Measurements from ENCODE around the gene VGF. TPM values are rescaled to one million over a fixed set of nuclear protein-coding genes. Genes with fewer than 3 reads are reported as not detected.
"Not testable (repeated sequence)": the region's sequence is repeated elsewhere in the genome, so short reads cannot be mapped to it uniquely, and the experiment has no call there.

The VGF gene
- total and polyA plus RNA-seq, 2 donors: 0.05 to 0.52 TPM

- Histone ChIP-seq H3K9me3 (ENCODE audit: control insufficient read depth in 2 of 2, insufficient read depth in 1 of 2, low read length in 1 of 2) (no peaks in the 10 kb centered on the region), H3K27ac (ENCODE audit: low read depth in 1 of 2, low read length in 1 of 2) (no peak overlapping the region), H3K4me3 (ENCODE audit: low read length in 2 of 2) (no peak overlapping the region), H3K36me3 (ENCODE audit: control insufficient read depth in 2 of 2, insufficient read depth in 2 of 2, low read length in 1 of 2) (no peaks in the 10 kb centered on the region), H3K4me1 (ENCODE audit: control insufficient read depth in 2 of 2, insufficient read depth in 2 of 2, low read length in 2 of 2) (peaks cover 6 to 21% of the 10 kb centered on the region in 2 donors), H3K27me3 (ENCODE audit: control insufficient read depth in 2 of 2, insufficient read depth in 1 of 2, low read length in 1 of 2) (peaks cover 2 to 33% of the 10 kb centered on the region in 2 donors)
- WGBS: 81% methylated on average over 9 of the region's 9 CpGs
- DNase-seq (ENCODE audit: low read depth in 6 of 9, low spot score in 9 of 9): no peak
These were observed 27.6 kb downstream of the VGF start for GRCh38 chr7:101137651-101138212.

- Histone ChIP-seq H3K4me3 (ENCODE audit: low read length in 2 of 2) (no peak overlapping the region), H3K9me3 (ENCODE audit: control insufficient read depth in 2 of 2, insufficient read depth in 1 of 2, low read length in 1 of 2) (no peaks in the 10 kb centered on the region), H3K4me1 (ENCODE audit: control insufficient read depth in 2 of 2, insufficient read depth in 2 of 2, low read length in 2 of 2) (peaks cover 6 to 9% of the 10 kb centered on the region in 2 donors), H3K27ac (ENCODE audit: low read depth in 1 of 2, low read length in 1 of 2) (no peak overlapping the region), H3K36me3 (ENCODE audit: control insufficient read depth in 2 of 2, insufficient read depth in 2 of 2, low read length in 1 of 2) (no peaks in the 10 kb centered on the region), H3K27me3 (ENCODE audit: control insufficient read depth in 2 of 2, insufficient read depth in 1 of 2, low read length in 1 of 2) (peaks cover 2 to 35% of the 10 kb centered on the region in 2 donors)
- no peak for DNase-seq (ENCODE audit: low read depth in 6 of 9, low spot score in 9 of 9)
- 79% methylated on average over 6 of the region's 6 CpGs for WGBS
These were observed 30.9 kb downstream of the VGF start for GRCh38 chr7:101134399-101134980.

DNA sequence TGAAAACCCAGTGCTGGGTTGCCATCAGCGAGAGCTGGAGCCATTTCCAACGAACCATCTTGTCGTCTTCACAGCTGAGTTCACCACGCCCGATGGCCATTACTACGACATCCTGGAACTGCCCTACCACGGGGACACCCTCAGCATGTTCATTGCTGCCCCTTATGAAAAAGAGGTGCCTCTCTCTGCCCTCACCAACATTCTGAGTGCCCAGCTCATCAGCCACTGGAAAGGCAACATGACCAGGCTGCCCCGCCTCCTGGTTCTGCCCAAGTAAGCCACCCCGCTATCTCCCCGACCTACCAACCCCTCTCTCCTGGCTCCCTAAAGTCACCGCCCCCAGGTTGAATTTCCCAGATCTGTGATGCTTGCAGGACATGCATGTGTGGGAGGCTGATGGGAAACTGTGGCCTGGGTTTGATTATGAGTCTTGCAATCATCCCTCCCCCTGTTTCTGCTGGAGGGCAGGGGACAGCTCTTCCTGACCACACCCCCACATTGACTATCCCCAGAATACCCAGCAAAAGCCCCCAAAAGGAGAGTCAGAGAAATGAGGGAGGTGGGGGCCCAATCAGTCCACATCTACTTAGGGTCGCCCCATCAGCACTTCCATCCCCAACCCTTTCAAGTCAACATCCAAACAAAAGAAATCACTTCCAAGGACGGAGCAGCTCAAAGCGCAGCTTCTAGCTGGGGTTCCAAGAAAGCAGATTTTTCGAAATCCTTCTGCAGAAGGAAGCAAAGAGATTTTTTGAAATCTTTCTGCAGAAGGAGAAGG is 31.6 kb downstream of the VGF start:
- no peak overlapping the region for H3K27ac ChIP-seq (ENCODE audit: low read depth in 1 of 2, low read length in 1 of 2)
- 89% methylated on average over 15 of the region's 15 CpGs for WGBS
- no peaks in the 10 kb centered on the region for H3K36me3 ChIP-seq (ENCODE audit: control insufficient read depth in 2 of 2, insufficient read depth in 2 of 2, low read length in 1 of 2)
- no peaks in the 10 kb centered on the region for H3K9me3 ChIP-seq (ENCODE audit: control insufficient read depth in 2 of 2, insufficient read depth in 1 of 2, low read length in 1 of 2)
- H3K4me3 ChIP-seq (ENCODE audit: low read length in 2 of 2): no peak overlapping the region
- peaks cover 2 to 35% of the 10 kb centered on the region in 2 donors for H3K27me3 ChIP-seq (ENCODE audit: control insufficient read depth in 2 of 2, insufficient read depth in 1 of 2, low read length in 1 of 2)
- DNase-seq (ENCODE audit: low read depth in 6 of 9, low spot score in 9 of 9): no peak
- peaks cover 6 to 9% of the 10 kb centered on the region in 2 donors for H3K4me1 ChIP-seq (ENCODE audit: control insufficient read depth in 2 of 2, insufficient read depth in 2 of 2, low read length in 2 of 2)

GRCh38 chr7:101132626-101133600 is 32.5 kb downstream of the VGF start:
- H3K27me3 ChIP-seq (ENCODE audit: control insufficient read depth in 2 of 2, insufficient read depth in 1 of 2, low read length in 1 of 2): peaks cover 2 to 33% of the 10 kb centered on the region in 2 donors
- not testable (repeated sequence) for H3K36me3 ChIP-seq (ENCODE audit: control insufficient read depth in 2 of 2, insufficient read depth in 2 of 2, low read length in 1 of 2); H3K4me1 ChIP-seq (ENCODE audit: control insufficient read depth in 2 of 2, insufficient read depth in 2 of 2, low read length in 2 of 2); DNase-seq (ENCODE audit: low read depth in 6 of 9, low spot score in 9 of 9); H3K4me3 ChIP-seq (ENCODE audit: low read length in 2 of 2); H3K9me3 ChIP-seq (ENCODE audit: control insufficient read depth in 2 of 2, insufficient read depth in 1 of 2, low read length in 1 of 2); H3K27ac ChIP-seq (ENCODE audit: low read depth in 1 of 2, low read length in 1 of 2)
- 89% methylated on average over 18 of the region's 18 CpGs for WGBS

DNA sequence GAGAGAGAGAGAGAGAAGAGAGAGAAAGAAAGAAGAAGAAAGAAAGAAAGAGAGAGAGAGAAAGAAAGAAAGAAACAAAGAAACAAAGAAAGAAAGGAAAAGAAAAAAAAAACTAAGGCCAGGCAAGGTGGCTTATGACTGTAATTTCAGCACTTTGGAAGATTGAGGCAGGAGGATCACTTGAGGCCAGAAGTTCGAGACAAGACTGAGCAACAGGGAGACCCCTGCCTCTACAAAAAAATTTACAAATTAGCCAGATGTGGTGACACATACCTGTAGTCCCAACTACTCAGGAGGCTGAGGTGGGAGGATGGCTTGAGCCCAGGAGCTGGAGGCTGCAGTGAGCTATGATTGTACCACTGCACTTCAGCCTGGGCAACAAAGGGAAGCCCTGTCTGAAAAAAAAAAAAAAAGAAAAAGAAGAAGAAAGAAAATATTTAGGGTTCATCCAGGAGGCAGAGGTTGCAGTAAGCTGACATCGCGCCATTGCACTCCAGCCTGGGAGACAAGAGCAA is 35.7 kb downstream of the VGF start:
- no peaks in the 10 kb centered on the region for H3K9me3 ChIP-seq (ENCODE audit: control insufficient read depth in 2 of 2, insufficient read depth in 1 of 2, low read length in 1 of 2)
- H3K4me3 ChIP-seq (ENCODE audit: low read length in 2 of 2): no peak overlapping the region
- H3K4me1 ChIP-seq (ENCODE audit: control insufficient read depth in 2 of 2, insufficient read depth in 2 of 2, low read length in 2 of 2): peaks cover 30 to 32% of the 10 kb centered on the region in 2 donors
- no peaks in the 10 kb centered on the region for H3K36me3 ChIP-seq (ENCODE audit: control insufficient read depth in 2 of 2, insufficient read depth in 2 of 2, low read length in 1 of 2)
- peaks cover 0 to 23% of the 10 kb centered on the region in 2 donors for H3K27me3 ChIP-seq (ENCODE audit: control insufficient read depth in 2 of 2, insufficient read depth in 1 of 2, low read length in 1 of 2)
- DNase-seq (ENCODE audit: low read depth in 6 of 9, low spot score in 9 of 9): no peak
- 95% methylated on average over 3 of the region's 3 CpGs for WGBS
- H3K27ac ChIP-seq (ENCODE audit: low read depth in 1 of 2, low read length in 1 of 2): no peak overlapping the region

DNA sequence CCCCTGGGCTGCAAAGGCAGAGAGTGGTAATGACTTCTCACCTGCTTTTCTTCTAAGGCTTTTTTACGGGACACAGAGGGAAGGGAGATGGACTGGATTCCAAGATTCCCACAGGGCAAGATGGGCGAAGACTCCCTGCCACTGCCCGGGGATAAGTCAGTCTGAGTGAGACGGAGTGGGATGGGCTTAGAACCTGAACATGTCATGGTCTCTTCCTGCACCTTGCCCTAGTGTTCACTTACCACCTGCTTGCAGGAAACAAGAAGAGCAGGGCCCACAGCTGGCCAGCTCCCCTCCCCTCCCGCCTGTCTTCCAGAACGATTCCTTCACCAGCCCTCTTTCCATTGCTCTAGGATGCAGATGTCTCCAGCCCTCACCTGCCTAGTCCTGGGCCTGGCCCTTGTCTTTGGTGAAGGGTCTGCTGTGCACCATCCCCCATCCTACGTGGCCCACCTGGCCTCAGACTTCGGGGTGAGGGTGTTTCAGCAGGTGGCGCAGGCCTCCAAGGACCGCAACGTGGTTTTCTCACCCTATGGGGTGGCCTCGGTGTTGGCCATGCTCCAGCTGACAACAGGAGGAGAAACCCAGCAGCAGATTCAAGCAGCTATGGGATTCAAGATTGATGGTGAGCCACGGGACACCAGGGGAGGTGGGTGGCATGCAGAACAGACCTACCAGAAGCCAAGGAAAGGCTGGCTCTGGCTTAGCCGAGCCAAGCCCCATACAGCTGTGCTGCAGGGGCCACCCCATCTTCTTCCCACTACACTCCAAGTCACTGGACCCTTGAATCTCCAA is 37.1 kb downstream of the VGF start:
- Histone ChIP-seq H3K4me1 (ENCODE audit: control insufficient read depth in 2 of 2, insufficient read depth in 2 of 2, low read length in 2 of 2) (peaks cover 33 to 38% of the 10 kb centered on the region in 2 donors), H3K4me3 (ENCODE audit: low read length in 2 of 2) (no peak overlapping the region), H3K27ac (ENCODE audit: low read depth in 1 of 2, low read length in 1 of 2) (no peak overlapping the region), H3K27me3 (ENCODE audit: control insufficient read depth in 2 of 2, insufficient read depth in 1 of 2, low read length in 1 of 2) (peaks cover 0 to 22% of the 10 kb centered on the region in 2 donors), H3K9me3 (ENCODE audit: control insufficient read depth in 2 of 2, insufficient read depth in 1 of 2, low read length in 1 of 2) (no peaks in the 10 kb centered on the region), H3K36me3 (ENCODE audit: control insufficient read depth in 2 of 2, insufficient read depth in 2 of 2, low read length in 1 of 2) (no peaks in the 10 kb centered on the region)
- no peak for DNase-seq (ENCODE audit: low read depth in 6 of 9, low spot score in 9 of 9)
- WGBS: 38% methylated on average over 14 of the region's 14 CpGs

GRCh38 chr7:101127460-101128039 is 37.8 kb downstream of the VGF start:
- 84% methylated on average over 3 of the region's 3 CpGs for WGBS
- H3K27me3 ChIP-seq (ENCODE audit: control insufficient read depth in 2 of 2, insufficient read depth in 1 of 2, low read length in 1 of 2): peaks cover under 1 to 29% of the 10 kb centered on the region in 2 donors
- DNase-seq (ENCODE audit: low read depth in 6 of 9, low spot score in 9 of 9): no peak

More at GRCh38 chr7:101127460-101128039, 37.8 kb downstream of the VGF start:
- H3K4me1 ChIP-seq (ENCODE audit: control insufficient read depth in 2 of 2, insufficient read depth in 2 of 2, low read length in 2 of 2): peaks cover 33 to 38% of the 10 kb centered on the region in 2 donors
- no peak overlapping the region for H3K27ac ChIP-seq (ENCODE audit: low read depth in 1 of 2, low read length in 1 of 2)
- no peaks in the 10 kb centered on the region for H3K9me3 ChIP-seq (ENCODE audit: control insufficient read depth in 2 of 2, insufficient read depth in 1 of 2, low read length in 1 of 2)
- H3K4me3 ChIP-seq (ENCODE audit: low read length in 2 of 2): no peak overlapping the region
- no peaks in the 10 kb centered on the region for H3K36me3 ChIP-seq (ENCODE audit: control insufficient read depth in 2 of 2, insufficient read depth in 2 of 2, low read length in 1 of 2)

All from thymus (tissue), 11 donors.